GM23248 (cell line): ENCODE measurements around the gene NR2F2.

ENCODE experiments used
- EZH2 ChIP-seq: fragments of 200-600 bp; sonication (generic); IDR thresholded peaks from 2 replicates; pipeline ENCODE4 v1.6.1; 2018; ENCODE audit warnings: antibody characterized with exemption, mild to moderate bottlenecking; ENCODE audit not compliant: insufficient read depth, poor library complexity, severe bottlenecking
- EZH2phosphoT487 ChIP-seq: fragments of 200-600 bp; sonication (generic); IDR thresholded peaks from 2 replicates; pipeline ENCODE4 v1.6.1; 2018; ENCODE audit warnings: antibody characterized with exemption, moderate library complexity, mild to moderate bottlenecking, low read depth; ENCODE audit not compliant: insufficient read depth

DNA sequence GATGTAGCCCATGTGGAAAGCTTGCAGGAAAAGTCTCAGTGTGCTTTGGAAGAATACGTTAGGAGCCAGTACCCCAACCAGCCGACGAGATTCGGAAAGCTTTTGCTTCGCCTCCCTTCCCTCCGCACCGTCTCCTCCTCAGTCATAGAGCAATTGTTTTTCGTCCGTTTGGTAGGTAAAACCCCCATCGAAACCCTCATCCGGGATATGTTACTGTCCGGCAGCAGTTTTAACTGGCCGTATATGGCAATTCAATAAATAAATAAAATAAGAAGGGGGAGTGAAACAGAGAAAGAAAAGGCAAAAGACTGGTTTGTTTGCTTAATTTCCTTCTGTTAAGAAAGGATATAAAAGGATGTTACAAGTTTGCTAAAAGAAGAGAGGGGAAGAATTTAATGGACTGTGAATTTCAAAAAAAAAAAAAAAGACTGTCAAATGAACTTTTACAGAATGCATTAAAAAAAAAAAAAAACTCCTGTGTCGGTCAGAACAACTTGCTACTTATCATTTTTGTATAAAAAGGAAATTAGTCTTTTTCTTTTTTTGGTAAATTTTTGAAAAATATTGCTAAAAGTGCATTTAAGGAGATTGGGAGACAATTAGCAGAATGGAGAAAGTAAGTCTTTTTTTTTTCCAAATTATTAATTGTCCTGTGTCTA, 7.0 kb downstream of the NR2F2 start:
- TF ChIP-seq EZH2, result no peak
- TF ChIP-seq EZH2phosphoT487, result 0 out of 2 replicates have a peak, but pooled peaks have one; percentile 44
